ENCODE data around the gene PSEN1.

The PSEN1 gene

GRCh38 chr14:73216030-73216429 is 79.7 kb downstream of the PSEN1 start:
- no peak for DNase-seq (ENCODE audit: low read depth in 2 of 3, low spot score in 2 of 3)

DNA sequence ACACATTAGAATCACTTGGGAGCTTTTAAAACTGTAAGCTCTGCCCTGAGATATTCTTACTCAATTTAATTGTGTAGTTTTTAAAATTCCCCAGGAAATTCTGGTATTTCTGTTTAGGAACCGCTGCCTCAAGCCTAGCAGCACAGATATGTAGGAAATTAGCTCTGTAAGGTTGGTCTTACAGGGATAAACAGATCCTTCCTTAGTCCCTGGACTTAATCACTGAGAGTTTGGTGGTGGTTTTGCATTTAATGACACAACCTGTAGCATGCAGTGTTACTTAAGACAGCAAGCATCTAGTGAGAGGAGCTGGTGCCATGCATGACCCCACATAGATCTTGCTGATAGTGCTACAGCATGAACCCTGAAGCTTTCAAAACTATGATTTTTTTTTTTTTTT is 81.1 kb downstream of the PSEN1 start:
- no peak for DNase-seq (ENCODE audit: low read depth in 2 of 3, low spot score in 2 of 3)

DNA sequence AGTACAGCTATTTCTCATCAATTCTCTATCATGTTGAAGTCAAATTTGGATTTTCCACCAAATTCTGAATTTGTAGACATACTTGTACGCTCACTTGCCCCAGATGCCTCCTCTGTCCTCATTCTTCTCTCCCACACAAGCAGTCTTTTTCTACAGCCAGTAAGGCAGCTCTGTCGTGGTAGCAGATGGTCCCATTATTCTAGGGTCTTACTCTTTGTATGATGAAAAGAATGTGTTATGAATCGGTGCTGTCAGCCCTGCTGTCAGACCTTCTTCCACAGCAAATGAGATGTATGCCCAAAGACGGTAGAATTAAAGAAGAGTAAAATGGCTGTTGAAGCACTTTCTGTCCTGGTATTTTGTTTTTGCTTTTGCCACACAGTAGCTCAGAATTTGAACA is 83.8 kb downstream of the PSEN1 start:
- DNase-seq (ENCODE audit: low read depth in 2 of 3, low spot score in 2 of 3) = no peak

- DNase-seq (ENCODE audit: low read depth in 2 of 3, low spot score in 2 of 3) = no peak
Observed at GRCh38 chr14:73220634-73221033, 84.3 kb downstream of the PSEN1 start.

- no peak for DNase-seq (ENCODE audit: low read depth in 2 of 3, low spot score in 2 of 3)
Observed at GRCh38 chr14:73221945-73222344, 85.6 kb downstream of the PSEN1 start.

GRCh38 chr14:73223049-73223448 is 86.7 kb downstream of the PSEN1 start:
- no peak for DNase-seq (ENCODE audit: low read depth in 2 of 3, low spot score in 2 of 3)

DNA sequence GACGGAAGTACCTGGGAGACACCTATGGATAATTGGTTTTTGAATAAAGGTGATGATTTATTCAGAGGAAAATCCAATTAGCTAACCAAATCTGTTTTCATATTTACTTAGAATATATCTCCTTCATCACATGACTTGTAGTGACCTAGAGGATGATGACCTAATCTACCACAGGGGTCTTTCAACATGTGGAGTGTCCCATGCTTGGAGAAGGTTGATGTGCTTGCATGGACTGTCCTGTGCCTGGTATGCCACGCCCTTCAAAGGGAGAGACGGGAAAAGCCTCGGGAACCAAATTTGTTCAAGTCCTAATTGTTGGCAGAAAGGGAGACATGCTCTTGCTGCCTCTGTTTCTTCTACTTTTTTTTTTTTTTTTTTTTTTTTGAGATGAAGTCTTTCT is 89.2 kb downstream of the PSEN1 start:
- DNase-seq (ENCODE audit: low read depth in 2 of 3, low spot score in 2 of 3) = no peak

DNA sequence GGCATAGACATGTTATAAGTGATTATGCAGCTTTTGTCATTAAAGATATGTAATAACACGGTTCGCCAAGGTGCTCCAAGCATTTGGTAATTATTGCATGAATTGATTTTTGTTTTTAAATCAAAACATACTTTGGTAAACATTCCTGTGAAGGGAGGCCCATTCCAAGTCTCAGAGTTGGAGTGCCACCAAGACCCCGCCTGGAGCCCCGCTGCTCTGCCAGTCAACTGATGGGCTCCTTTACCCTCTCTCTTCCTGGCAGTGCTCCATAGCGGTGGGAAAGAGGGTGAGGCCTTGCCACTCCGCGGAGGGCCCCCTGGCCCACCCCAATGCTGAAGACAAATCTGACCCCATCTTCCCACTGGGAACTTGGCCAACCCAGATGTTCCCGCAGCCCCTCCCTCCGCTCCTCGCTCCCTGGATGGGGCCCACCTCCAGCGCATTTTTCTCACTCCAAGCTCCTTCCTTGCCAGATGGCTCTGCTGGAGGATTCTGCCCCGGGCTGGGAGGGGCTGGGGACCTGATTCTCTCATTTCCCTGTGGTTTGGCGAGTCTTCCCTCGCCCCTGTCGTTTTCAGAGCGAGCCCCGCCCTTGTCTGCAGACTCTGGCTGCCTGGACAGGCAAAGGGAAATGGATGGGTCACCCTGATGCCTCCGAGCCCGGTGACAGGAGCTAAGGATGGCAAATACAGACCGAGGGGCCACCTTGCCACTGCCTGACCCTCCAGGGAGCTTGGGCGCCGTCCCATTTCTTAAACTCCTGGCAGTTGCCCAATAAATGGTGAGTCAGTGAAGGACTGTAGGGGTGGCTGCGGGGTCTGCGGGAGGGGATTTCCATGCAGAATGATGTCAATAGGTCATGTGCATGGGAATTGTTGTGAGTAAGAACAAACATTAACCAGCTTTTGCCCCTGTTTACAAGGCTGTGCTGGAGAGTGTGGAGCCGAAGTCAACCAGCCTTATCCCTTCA is 91.8 kb downstream of the PSEN1 start:
- DNase-seq (ENCODE audit: low read depth in 2 of 3, low spot score in 2 of 3) = no peak

DNA sequence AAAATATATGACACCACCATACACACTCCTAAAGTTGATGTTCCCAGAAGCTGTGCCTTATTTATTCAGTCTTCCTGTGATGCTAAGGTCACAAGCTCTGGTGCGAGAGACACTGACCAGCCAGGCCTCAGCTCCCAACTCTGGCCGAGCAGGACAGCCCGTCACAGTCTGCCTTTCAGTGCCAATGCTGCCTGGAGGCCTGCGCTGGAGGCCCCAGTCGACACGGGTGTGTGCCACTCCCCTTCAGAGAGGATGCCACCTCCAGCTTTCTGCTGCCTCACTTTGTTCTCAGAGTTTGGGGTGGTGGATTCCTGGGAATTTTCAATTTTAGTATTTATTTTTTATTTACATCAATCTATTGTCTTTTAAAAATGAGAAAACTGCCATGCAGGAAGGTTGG is 93.7 kb downstream of the PSEN1 start:
- no peak for DNase-seq (ENCODE audit: low read depth in 2 of 3, low spot score in 2 of 3)

GRCh38 chr14:73231981-73232851 is 95.9 kb downstream of the PSEN1 start:
- no peak for DNase-seq (ENCODE audit: low read depth in 2 of 3, low spot score in 2 of 3)

GRCh38 chr14:73232984-73233383 is 96.7 kb downstream of the PSEN1 start:
- no peak for DNase-seq (ENCODE audit: low read depth in 2 of 3, low spot score in 2 of 3)

DNA sequence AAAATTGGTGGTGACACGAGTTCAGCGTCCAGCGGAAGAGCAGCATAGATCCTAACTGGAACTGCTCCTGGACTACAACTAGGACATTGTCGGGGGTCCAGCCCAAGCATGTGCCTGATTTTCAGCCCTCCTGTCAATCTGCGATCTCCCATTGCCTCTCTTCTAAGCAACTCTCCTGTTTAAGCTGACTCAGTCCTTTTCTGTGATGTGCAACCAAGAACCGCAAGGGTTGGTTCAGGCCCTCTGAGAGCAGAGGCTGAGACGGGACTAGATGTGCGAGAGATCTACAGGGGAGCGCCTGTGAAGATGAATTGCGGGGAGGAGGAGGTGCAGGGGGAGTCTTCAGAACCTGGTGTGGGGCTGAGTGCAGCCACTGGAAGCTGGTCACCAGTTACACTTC is 97.3 kb downstream of the PSEN1 start:
- DNase-seq (ENCODE audit: low read depth in 2 of 3, low spot score in 2 of 3) = no peak

DNA sequence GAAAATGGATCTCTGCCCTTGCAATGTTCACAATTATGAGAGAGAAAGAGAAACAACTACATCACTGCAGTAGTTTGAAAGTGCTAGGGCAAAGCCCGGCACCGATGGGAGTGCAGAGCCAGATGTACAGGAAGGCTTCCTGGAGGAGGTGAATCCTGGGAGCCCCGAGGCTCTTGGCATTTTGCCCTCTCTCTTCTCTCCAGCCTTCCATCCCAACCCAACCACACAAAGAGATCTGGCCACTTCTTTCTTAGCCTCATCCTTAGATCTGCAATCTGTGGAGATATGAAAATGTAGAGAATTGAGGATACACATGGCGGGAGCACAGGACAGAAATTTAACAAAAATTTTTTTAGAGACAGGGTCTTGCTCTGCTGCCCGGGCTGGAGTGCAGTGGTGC is 97.7 kb downstream of the PSEN1 start:
- no peak for DNase-seq (ENCODE audit: low read depth in 2 of 3, low spot score in 2 of 3)

- no peak for DNase-seq (ENCODE audit: low read depth in 2 of 3, low spot score in 2 of 3)
Observed at GRCh38 chr14:73234586-73235394, 98.5 kb downstream of the PSEN1 start.

- DNase-seq (ENCODE audit: low read depth in 2 of 3, low spot score in 2 of 3) = no peak
Observed at GRCh38 chr14:73235531-73236155, 99.3 kb downstream of the PSEN1 start.

DNA sequence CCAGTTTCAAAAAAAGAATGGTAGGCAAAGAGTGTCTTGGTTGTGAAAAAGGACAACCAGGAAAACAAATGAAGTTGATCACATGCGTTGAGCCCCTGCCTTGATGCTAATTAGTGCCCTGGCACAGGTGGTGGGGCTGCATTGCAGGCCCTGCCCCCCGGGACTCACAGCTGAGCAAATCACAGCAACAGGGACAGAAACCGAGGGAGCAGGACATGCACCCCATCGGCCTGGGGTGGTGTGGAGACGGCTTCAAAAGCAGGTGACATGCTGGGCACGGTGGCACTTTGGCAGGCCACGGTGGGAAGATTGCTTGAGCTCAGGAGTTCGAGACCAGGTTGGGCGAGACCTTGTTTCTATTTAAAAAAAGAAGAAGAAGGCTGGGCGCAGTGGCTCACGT is 99.8 kb downstream of the PSEN1 start:
- DNase-seq (ENCODE audit: low read depth in 2 of 3, low spot score in 2 of 3) = no peak

DNA sequence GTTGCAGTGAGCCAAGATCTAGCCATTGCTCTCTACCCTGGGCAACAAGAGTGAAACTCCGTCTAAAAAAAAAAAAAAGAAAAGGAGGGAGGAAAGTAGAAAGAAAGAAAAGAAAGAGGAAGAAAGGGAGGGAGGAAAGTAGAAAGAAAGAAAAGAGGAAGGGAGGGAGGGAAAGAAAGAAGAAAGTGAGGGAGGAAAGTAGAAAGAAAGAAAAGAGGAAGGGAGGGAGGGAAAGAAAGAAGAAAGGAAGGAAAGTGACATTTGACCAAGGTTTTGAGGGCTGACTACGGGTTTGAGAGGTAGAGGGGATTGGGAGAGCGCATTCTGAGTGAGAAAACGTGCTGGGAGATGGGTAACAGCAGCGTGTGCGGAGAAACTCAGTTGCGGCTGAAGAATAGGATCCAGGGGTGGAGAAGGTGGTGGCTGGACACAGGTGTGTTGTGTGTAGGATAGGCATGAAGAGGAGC is 100.5 kb downstream of the PSEN1 start:
- DNase-seq (ENCODE audit: low read depth in 2 of 3, low spot score in 2 of 3) = no peak

- DNase-seq (ENCODE audit: low read depth in 2 of 3, low spot score in 2 of 3) = no peak
Observed at GRCh38 chr14:73237219-73237785, 101.0 kb downstream of the PSEN1 start, which contains the start of gene PAPLN. PAPLN (plus strand) TSS chr14:73237506; CDS start chr14:73239779, 2,273 bp downstream.

DNA sequence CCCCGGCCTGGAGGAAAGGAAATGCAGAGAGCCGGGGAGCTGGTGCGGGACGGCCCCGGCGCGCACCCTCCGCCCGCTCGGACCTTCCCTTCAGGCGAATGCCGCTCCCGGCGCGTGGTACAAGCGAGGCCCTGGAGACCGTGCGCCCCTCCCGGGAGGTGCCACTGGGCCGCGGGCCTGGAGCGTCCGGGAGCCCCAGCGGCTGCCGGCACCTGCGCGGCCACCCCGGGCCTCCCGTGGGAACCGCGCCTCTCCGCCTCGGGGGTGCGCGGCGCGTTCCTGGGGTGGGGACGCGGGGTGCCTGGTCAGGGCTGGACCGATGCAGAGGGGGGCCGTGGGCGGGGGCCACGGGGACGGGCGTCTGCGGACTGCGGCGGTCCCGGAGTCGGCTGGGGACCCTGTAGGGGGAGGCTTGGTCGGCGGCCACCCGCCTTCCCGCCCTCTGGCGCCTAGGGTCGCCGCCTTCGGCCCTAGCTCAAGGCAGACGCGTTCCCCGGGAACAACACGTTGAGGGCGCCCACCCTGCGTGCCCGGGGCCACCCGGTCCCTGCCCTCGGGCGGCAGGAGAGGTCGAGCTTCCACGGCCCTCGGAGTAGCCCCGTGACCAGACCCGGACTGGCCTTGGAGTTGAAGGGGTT is 101.6 kb downstream of the PSEN1 start:
- no peak for DNase-seq (ENCODE audit: low read depth in 2 of 3, low spot score in 2 of 3)

- no peak for DNase-seq (ENCODE audit: low read depth in 2 of 3, low spot score in 2 of 3)
Observed at GRCh38 chr14:73238424-73238852, 102.1 kb downstream of the PSEN1 start.

Measured in activated CD8-positive, alpha-beta memory T cell treated with anti-CD3 and anti-CD28 coated beads for 48 hours (primary cell).